HepG2 (cell line): ENCODE measurements around the gene STARD10. TPM values are rescaled to one million over a fixed set of nuclear protein-coding genes. Genes with fewer than 3 reads are reported as not detected.

Experiments
- ATAC-seq: fragments of 200-7000 bp; cut with Tn5 transposase; 3 replicates; pipeline ENCODE4 v1.9.1; 2020; ENCODE audit warnings: mild to moderate bottlenecking, moderate library complexity
- BruUV-seq: library from RNA; stranded (reverse); fragments of 400-500 nt; replicated peaks from 2 replicates; lab custom pipeline; 2021; lab: Mats Ljungman, UMichigan
- CTCF ChIA-PET: fragments of 300-600 bp; formaldehyde crosslinking; extraction: SDS; loops from one replicate; lab custom pipeline; 2021; ENCODE audit warnings: low total read pairs, inconsistent platforms, low intra/inter-chr PET ratio; lab: Yijun Ruan, JAX
- POLR2A ChIA-PET: fragments of 350-600 bp; sonication (Branson Sonifier 250); formaldehyde crosslinking; loops from one replicate; lab custom pipeline; 2020; ENCODE audit warnings: antibody characterized with exemption, inconsistent platforms; lab: Yijun Ruan, JAX
- DNase-seq: peaks from one replicate; pipeline ENCODE4 v3.0.0-alpha.2; 2015; ENCODE audit warnings: low spot score
- FAIRE-seq: peaks from 3 replicates; lab custom pipeline; 2011; peaks lifted over from hg19 to GRCh38; lab: Jason Lieb, UNC
- H2AFZ ChIP-seq: one replicate; pipeline ENCODE4 v1.6.1; 2011; ENCODE audit warnings: low read length, inconsistent platforms
- H3K27ac ChIP-seq: fragments of 300-600 bp; 3 replicates; pipeline ENCODE4 v1.8.0; 2011; ENCODE audit warnings: mixed run types, mild to moderate bottlenecking, mixed read lengths, low read length, inconsistent platforms; ENCODE audit not compliant: insufficient read depth; ENCODE audit errors: extremely low read length
- H3K27me3 ChIP-seq, 2 experiments: fragments of 200-600 bp in 1 of 2; 2 replicates in 1 of 2; 3 replicates in 1 of 2; pipeline versions ENCODE4 v1.6.0 to v1.8.0; 2011; ENCODE audit warnings: low read length in 2 of 2, mild to moderate bottlenecking in 2 of 2, moderate library complexity in 2 of 2, inconsistent platforms in 1 of 2; ENCODE audit not compliant: insufficient read depth in 2 of 2, control insufficient read depth in 1 of 2
- H3K36me3 ChIP-seq, 2 experiments: fragments of 200-600 bp in 1 of 2; replicated peaks in 1 of 2; 2 replicates in 1 of 2; 3 replicates in 1 of 2; pipeline versions ENCODE4 v1.5.1 to v1.8.0; 2011; ENCODE audit warnings: low read length in 2 of 2, inconsistent platforms in 1 of 2; ENCODE audit not compliant: insufficient read depth in 2 of 2, control insufficient read depth in 1 of 2
- H3K4me1 ChIP-seq: 2 replicates; pipeline ENCODE4 v1.5.1; 2012; ENCODE audit warnings: low read length, inconsistent platforms; ENCODE audit not compliant: insufficient read depth
- H3K4me2 ChIP-seq: 2 replicates; pipeline ENCODE4 v1.6.0; 2011; ENCODE audit warnings: low read depth, low read length, inconsistent platforms
- H3K4me3 ChIP-seq, 3 experiments: fragments of 200-600 bp in 1 of 3; sonication (generic), shearing (Covaris generic) in 1 of 3; replicated peaks in 1 of 3; 2 replicates each; pipeline ENCODE4 v1.5.1; 2011 to 2016; ENCODE audit warnings: low read length in 3 of 3, inconsistent platforms in 2 of 3, low read depth in 2 of 3, mild to moderate bottlenecking in 2 of 3, control low read depth in 1 of 3, mixed read lengths in 1 of 3; ENCODE audit not compliant: insufficient read depth in 1 of 3
- H3K79me2 ChIP-seq: one replicate; pipeline ENCODE4 v1.6.1; 2011; ENCODE audit warnings: low read length, inconsistent platforms; ENCODE audit not compliant: insufficient read depth
- H3K9ac ChIP-seq: 2 replicates; pipeline ENCODE4 v1.6.0; 2011; ENCODE audit warnings: mild to moderate bottlenecking, low read depth, low read length, inconsistent platforms; ENCODE audit not compliant: insufficient read depth
- H3K9me3 ChIP-seq: 2 replicates; pipeline ENCODE4 v1.5.1; 2012; ENCODE audit warnings: mild to moderate bottlenecking, low read length
- H4K20me1 ChIP-seq: 2 replicates; pipeline ENCODE4 v1.6.0; 2011; ENCODE audit warnings: inconsistent platforms, mild to moderate bottlenecking, low read length, moderate library complexity; ENCODE audit not compliant: insufficient read depth
- AGO2 ChIP-seq: fragments of 200-400 bp; formaldehyde crosslinking; optimal IDR thresholded peaks from 2 replicates; pipeline ENCODE3; 2017; ENCODE audit warnings: mild to moderate bottlenecking, low read depth, low read length, moderate library complexity
- ATF1 ChIP-seq: IDR thresholded peaks from 2 replicates; pipeline ENCODE4 v1.6.1; 2016; ENCODE audit warnings: mild to moderate bottlenecking, control low read depth
- CHCHD3 ChIP-seq: sonication (generic); formaldehyde crosslinking; IDR thresholded peaks from 2 replicates; pipeline ENCODE4 v1.8.0; 2022; ENCODE audit warnings: mild to moderate bottlenecking, missing genetic modification reagents, moderate library complexity
- CHD4 ChIP-seq: fragments of 200-600 bp; sonication (generic); IDR thresholded peaks from 2 replicates; pipeline ENCODE4 v1.7.0; 2017; ENCODE audit warnings: mild to moderate bottlenecking, low read length, borderline replicate concordance
- HES4 ChIP-seq: sonication (generic); formaldehyde crosslinking; IDR thresholded peaks from 2 replicates; pipeline ENCODE4 v1.9.0; 2021; ENCODE audit warnings: mild to moderate bottlenecking, missing genetic modification reagents, borderline replicate concordance
- KDM4B ChIP-seq: sonication (generic); formaldehyde crosslinking; IDR thresholded peaks from 2 replicates; pipeline ENCODE4 v1.4.0; 2020; ENCODE audit warnings: missing genetic modification reagents
- KLF11 ChIP-seq: IDR thresholded peaks from 2 replicates; pipeline ENCODE4 v1.6.1; 2016; ENCODE audit warnings: missing compliant biosample characterization
- REL ChIP-seq: sonication (generic); formaldehyde crosslinking; conservative IDR thresholded peaks from 2 replicates; pipeline ENCODE4 v1.8.0; 2022; ENCODE audit warnings: mild to moderate bottlenecking, missing genetic modification reagents, moderate library complexity
- TCF12 ChIP-seq, 2 experiments: fragments of 450-650 bp in 1 of 2; sonication (generic) in 1 of 2; formaldehyde crosslinking in 1 of 2; IDR thresholded peaks; 2 replicates each; pipeline versions ENCODE4 v1.6.1 to v1.8.0; 2017 to 2022; ENCODE audit warnings: antibody characterized with exemption in 1 of 2, mild to moderate bottlenecking in 1 of 2, missing genetic modification reagents in 1 of 2, moderate library complexity in 1 of 2
- ZMYM3 ChIP-seq: sonication (generic); formaldehyde crosslinking; IDR thresholded peaks from 2 replicates; pipeline ENCODE4 v1.5.1; 2020; ENCODE audit warnings: mild to moderate bottlenecking, missing genetic modification reagents
- ZNF12 ChIP-seq: sonication (generic); formaldehyde crosslinking; IDR thresholded peaks from 2 replicates; pipeline ENCODE4 v1.5.0; 2020; ENCODE audit warnings: missing genetic modification reagents
- ZNF501 ChIP-seq: sonication (generic); formaldehyde crosslinking; IDR thresholded peaks from 2 replicates; pipeline ENCODE4 v1.5.1; 2020; ENCODE audit warnings: mild to moderate bottlenecking, moderate library complexity, missing genetic modification reagents
- ZNF547 ChIP-seq: sonication (generic); formaldehyde crosslinking; IDR thresholded peaks from 2 replicates; pipeline ENCODE4 v1.5.1; 2020; ENCODE audit warnings: mild to moderate bottlenecking, missing genetic modification reagents
- WGBS: methylation state at CpG from one replicate; pipeline ENCODE4 v1.1.6; 2017; ENCODE audit warnings: low lambda C conversion rate; 5-methylcytosine and 5-hydroxymethylcytosine counted together
- in situ Hi-C: cut with HindIII; loops from 2 replicates; pipeline ENCODE4 v1.10.0; 2017; ENCODE audit warnings: low pct_unique_long_range_greater_than_20kb; ENCODE audit not compliant: extremely low pct_ligation_motif_present
- intact Hi-C: fragments of 100-400 bp; cut with micrococcal nuclease; formaldehyde crosslinking; loops from one replicate; pipeline ENCODE4 v1.10.0; 2022; ENCODE audit not compliant: unreplicated experiment
- polyA plus RNA-seq, 8 experiments: library from polyadenylated mRNA; depleted of rRNA in 3 of 8; stranded (reverse) in 7 of 8; unstranded in 1 of 8; fragments of >200 nt; fragmentation: Illumina TruSeq in 4 of 8; extraction: Trizol in 4 of 8; gene quantifications; 2 replicates each; pipeline versions ENCODE4 v1.2.1 to v1.2.3, GENCODE V29; 2011 to 2016; ENCODE audit warnings: low read depth in 4 of 8, missing spikeins in 1 of 8, mixed read lengths in 1 of 8; ENCODE audit not compliant: insufficient read depth in 1 of 8
- total RNA-seq, 5 experiments: library from RNA; depleted of rRNA; stranded (reverse); fragments of >200 nt; fragmentation: Illumina TruSeq; extraction: Trizol; gene quantifications; 2 replicates each; pipeline ENCODE4 v1.2.3, GENCODE V29; 2016; ENCODE audit warnings: low read depth in 1 of 5
- TF ChIP-seq, protein P1 (sequence below): sonication (generic); formaldehyde crosslinking; conservative IDR thresholded peaks from 2 replicates; pipeline ENCODE4 v1.5.0; 2020; ENCODE audit warnings: missing genetic modification reagents
- TF ChIP-seq, protein P2 (sequence below): IDR thresholded peaks from 2 replicates; pipeline ENCODE4 v1.6.1; 2016; ENCODE audit warnings: low read depth, control low read depth

Gene STARD10
- total and polyA plus RNA-seq, 2 of the 13 experiments (the other 11 are each of a cell fraction or from before 2014, with no cell fraction given): 260 to 341 TPM

- Histone ChIP-seq H3K27ac (no peak overlapping the region), H3K4me3 (no peak overlapping the region), H4K20me1 (no peaks in the 10 kb centered on the region), H3K9me3 (no peaks in the 10 kb centered on the region), H3K36me3 (peaks cover 56 to 87% of the 10 kb centered on the region in 2 experiments), H3K79me2 (no peaks in the 10 kb centered on the region), H2AFZ (no peak overlapping the region), H3K4me1 (no peaks in the 10 kb centered on the region), H3K4me2 (no peak overlapping the region), H3K27me3 (no peaks in the 10 kb centered on the region), H3K9ac (no peak overlapping the region)
- no peak for ATAC-seq
- in situ Hi-C loops: no loop called here
- BruUV-seq: no TSS peak
- CTCF ChIA-PET: no interaction called here
- no peak for DNase-seq
- FAIRE-seq: no peak
- 90% methylated on average over 9 of the region's 11 CpGs for WGBS
- intact Hi-C loops: no loop called here
- POLR2A ChIA-PET: no interaction called here
- no peak for TF ChIP-seq TCF12 (IDR thresholded peaks at IDR 0.05)
- TF ChIP-seq TCF12 (CRISPR knock-in tag; IDR thresholded peaks at IDR 0.05): no peak
- TF ChIP-seq HES4 (CRISPR knock-in tag): no peak
- TF ChIP-seq AGO2: no peak
- no peak for TF ChIP-seq KDM4B (CRISPR knock-in tag)
- no peak for TF ChIP-seq ATF1
- no peak for TF ChIP-seq CHCHD3 (CRISPR knock-in tag)
- no peak for TF ChIP-seq ZNF12
- TF ChIP-seq ZNF547 (CRISPR knock-in tag): no peak
- no peak for TF ChIP-seq KLF11 (CRISPR knock-in tag)
- no peak for TF ChIP-seq CHD4
- TF ChIP-seq, protein P1, sequence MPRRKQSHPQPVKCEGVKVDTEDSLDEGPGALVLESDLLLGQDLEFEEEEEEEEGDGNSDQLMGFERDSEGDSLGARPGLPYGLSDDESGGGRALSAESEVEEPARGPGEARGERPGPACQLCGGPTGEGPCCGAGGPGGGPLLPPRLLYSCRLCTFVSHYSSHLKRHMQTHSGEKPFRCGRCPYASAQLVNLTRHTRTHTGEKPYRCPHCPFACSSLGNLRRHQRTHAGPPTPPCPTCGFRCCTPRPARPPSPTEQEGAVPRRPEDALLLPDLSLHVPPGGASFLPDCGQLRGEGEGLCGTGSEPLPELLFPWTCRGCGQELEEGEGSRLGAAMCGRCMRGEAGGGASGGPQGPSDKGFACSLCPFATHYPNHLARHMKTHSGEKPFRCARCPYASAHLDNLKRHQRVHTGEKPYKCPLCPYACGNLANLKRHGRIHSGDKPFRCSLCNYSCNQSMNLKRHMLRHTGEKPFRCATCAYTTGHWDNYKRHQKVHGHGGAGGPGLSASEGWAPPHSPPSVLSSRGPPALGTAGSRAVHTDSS: no peak
- TF ChIP-seq ZNF501 (CRISPR knock-in tag): no peak
- TF ChIP-seq, protein P2, sequence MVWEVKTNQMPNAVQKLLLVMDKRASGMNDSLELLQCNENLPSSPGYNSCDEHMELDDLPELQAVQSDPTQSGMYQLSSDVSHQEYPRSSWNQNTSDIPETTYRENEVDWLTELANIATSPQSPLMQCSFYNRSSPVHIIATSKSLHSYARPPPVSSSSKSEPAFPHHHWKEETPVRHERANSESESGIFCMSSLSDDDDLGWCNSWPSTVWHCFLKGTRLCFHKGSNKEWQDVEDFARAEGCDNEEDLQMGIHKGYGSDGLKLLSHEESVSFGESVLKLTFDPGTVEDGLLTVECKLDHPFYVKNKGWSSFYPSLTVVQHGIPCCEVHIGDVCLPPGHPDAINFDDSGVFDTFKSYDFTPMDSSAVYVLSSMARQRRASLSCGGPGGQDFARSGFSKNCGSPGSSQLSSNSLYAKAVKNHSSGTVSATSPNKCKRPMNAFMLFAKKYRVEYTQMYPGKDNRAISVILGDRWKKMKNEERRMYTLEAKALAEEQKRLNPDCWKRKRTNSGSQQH (CRISPR knock-in tag): no peak
- no peak for TF ChIP-seq REL (CRISPR knock-in tag)
- TF ChIP-seq ZMYM3: no peak
Observed at GRCh38 chr11:72710278-72710677, 83.6 kb downstream of the STARD10 start.
